ENCODE results near the gene KCNMB2.

Gene KCNMB2

GRCh38 chr3:178804606-178805005 is 268.4 kb downstream of the KCNMB2 start:
- no peak for DNase-seq (ENCODE audit: low read depth)
- no peak for TF ChIP-seq CTCF (IDR thresholded peaks at IDR 0.05; ENCODE audit: control insufficient read depth, insufficient read depth, low read depth, low read length, missing control alignments)

GRCh38 chr3:178805741-178806140 is 269.5 kb downstream of the KCNMB2 start:
- no peak for TF ChIP-seq CTCF (IDR thresholded peaks at IDR 0.05; ENCODE audit: control insufficient read depth, insufficient read depth, low read depth, low read length, missing control alignments)
- no peak for DNase-seq (ENCODE audit: low read depth)
- H3K4me3 ChIP-seq (ENCODE audit: control insufficient read depth, low read depth, low read length), result no peak overlapping the region

More at GRCh38 chr3:178804606-178805005, 268.4 kb downstream of the KCNMB2 start:
- no peak overlapping the region for H3K4me3 ChIP-seq (ENCODE audit: control insufficient read depth, low read depth, low read length)

- DNase-seq (ENCODE audit: low read depth), result no peak
- no peak overlapping the region for H3K4me3 ChIP-seq (ENCODE audit: control insufficient read depth, low read depth, low read length)
- no peak for TF ChIP-seq CTCF (IDR thresholded peaks at IDR 0.05; ENCODE audit: control insufficient read depth, insufficient read depth, low read depth, low read length, missing control alignments)
Measured at GRCh38 chr3:178806651-178807050, 270.4 kb downstream of the KCNMB2 start.

- TF ChIP-seq CTCF (IDR thresholded peaks at IDR 0.05; ENCODE audit: control insufficient read depth, insufficient read depth, low read depth, low read length, missing control alignments), result no peak
- DNase-seq (ENCODE audit: low read depth), result no peak
- no peak overlapping the region for H3K4me3 ChIP-seq (ENCODE audit: control insufficient read depth, low read depth, low read length)
Measured at GRCh38 chr3:178807694-178808093, 271.5 kb downstream of the KCNMB2 start.

GRCh38 chr3:178808748-178809147 is 272.5 kb downstream of the KCNMB2 start:
- H3K4me3 ChIP-seq (ENCODE audit: control insufficient read depth, low read depth, low read length), result no peak overlapping the region
- no peak for TF ChIP-seq CTCF (IDR thresholded peaks at IDR 0.05; ENCODE audit: control insufficient read depth, insufficient read depth, low read depth, low read length, missing control alignments)
- DNase-seq (ENCODE audit: low read depth), result no peak

GRCh38 chr3:178810181-178810580 is 273.9 kb downstream of the KCNMB2 start:
- no peak for TF ChIP-seq CTCF (IDR thresholded peaks at IDR 0.05; ENCODE audit: control insufficient read depth, insufficient read depth, low read depth, low read length, missing control alignments)
- no peak for DNase-seq (ENCODE audit: low read depth)
- H3K4me3 ChIP-seq (ENCODE audit: control insufficient read depth, low read depth, low read length), result no peak overlapping the region

DNA sequence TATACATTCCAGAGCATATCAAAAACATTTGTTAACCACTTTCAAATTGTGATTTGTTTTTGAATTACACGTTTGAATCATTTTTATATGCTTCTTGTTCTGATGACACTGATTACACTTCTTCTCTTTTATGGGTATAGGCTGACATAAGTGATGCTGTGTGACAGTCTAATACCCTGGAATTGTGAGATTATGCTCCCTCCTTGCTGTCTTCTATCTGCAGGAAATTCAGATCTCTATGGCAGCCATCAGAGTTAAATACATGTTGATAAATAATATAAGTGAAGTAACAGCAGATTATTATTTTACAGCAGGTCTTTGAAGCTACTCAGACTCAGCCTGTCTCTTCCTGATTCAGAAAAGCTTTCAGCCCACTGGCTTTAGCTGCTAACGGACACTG is 286.5 kb downstream of the KCNMB2 start:
- DNase-seq (ENCODE audit: low read depth), result no peak

More for the DNA sequence above, 286.5 kb downstream of the KCNMB2 start:
- TF ChIP-seq CTCF (IDR thresholded peaks at IDR 0.05; ENCODE audit: control insufficient read depth, insufficient read depth, low read depth, low read length, missing control alignments), result no peak
- H3K4me3 ChIP-seq (ENCODE audit: control insufficient read depth, low read depth, low read length), result no peak overlapping the region
